Coronary artery (tissue), 2 donors: ENCODE measurements around the gene NUP50.
A peak's percentile ranks its signal among the peaks of the same experiment; 100 is the strongest.

Experiments used
- DNase-seq: peaks from one replicate; pipeline ENCODE4 v3.0.0-alpha.2; 2017; ENCODE audit warnings: low spot score
- H3K27ac ChIP-seq, 2 donors: fragments of 200-600 bp; sonication (generic); one replicate each; pipeline ENCODE4 v1.5.1; 2016 to 2019
- H3K4me3 ChIP-seq: fragments of 200-600 bp; sonication (generic); 2 replicates; pipeline ENCODE4 v1.5.1; 2016; ENCODE audit warnings: mild to moderate bottlenecking, moderate library complexity
- TF ChIP-seq, protein P1 (sequence below): fragments of 200-600 bp; sonication (generic); IDR thresholded peaks from one replicate; pipeline ENCODE4 v1.5.1; 2019; ENCODE audit warnings: antibody characterized with exemption

The NUP50 gene

DNA sequence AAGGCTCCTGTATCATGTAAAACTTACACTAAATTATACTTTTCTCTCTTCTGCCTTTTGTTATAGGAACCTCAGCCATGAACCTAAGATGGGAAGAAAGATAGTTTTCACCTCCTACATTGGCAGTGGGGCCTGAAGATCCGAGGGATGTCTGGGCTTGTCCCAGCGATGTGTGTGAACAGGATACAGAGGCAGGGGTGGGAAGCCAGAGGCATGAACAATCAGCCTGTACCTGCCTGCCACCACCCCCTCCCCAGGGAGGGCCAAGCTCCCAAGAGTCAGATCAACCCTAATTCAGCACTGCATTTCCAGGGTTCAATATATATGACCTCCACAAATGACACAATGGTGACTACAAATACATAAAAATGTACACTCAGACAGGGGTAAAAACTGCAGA lies 67.6 kb downstream of the NUP50 start:
- no peak overlapping the region for H3K27ac ChIP-seq
- no peak for DNase-seq

DNA sequence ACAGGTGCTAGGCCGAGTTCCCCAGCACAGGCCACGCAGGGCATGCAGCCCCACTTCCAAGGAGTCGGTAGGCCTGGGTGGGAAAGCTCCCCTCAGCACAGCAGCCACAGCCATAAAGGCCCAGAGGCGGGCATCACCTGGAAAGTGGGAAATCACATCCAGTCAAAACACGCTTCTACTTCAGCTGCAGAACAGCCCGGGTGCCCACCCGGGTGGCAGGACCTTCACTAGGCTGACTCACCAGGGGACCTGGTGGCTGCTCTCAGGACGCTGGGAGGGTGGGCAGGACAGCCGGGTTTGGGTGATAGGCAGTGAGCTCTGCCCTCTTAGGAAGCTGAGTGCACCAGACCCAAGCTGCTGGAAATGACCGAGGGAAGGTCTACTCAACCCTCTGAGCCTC lies 69.7 kb downstream of the NUP50 start:
- no peak overlapping the region for H3K27ac ChIP-seq
- H3K4me3 ChIP-seq = no peak overlapping the region
- no peak for DNase-seq
- TF ChIP-seq, protein P1, sequence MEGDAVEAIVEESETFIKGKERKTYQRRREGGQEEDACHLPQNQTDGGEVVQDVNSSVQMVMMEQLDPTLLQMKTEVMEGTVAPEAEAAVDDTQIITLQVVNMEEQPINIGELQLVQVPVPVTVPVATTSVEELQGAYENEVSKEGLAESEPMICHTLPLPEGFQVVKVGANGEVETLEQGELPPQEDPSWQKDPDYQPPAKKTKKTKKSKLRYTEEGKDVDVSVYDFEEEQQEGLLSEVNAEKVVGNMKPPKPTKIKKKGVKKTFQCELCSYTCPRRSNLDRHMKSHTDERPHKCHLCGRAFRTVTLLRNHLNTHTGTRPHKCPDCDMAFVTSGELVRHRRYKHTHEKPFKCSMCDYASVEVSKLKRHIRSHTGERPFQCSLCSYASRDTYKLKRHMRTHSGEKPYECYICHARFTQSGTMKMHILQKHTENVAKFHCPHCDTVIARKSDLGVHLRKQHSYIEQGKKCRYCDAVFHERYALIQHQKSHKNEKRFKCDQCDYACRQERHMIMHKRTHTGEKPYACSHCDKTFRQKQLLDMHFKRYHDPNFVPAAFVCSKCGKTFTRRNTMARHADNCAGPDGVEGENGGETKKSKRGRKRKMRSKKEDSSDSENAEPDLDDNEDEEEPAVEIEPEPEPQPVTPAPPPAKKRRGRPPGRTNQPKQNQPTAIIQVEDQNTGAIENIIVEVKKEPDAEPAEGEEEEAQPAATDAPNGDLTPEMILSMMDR = no peak

More for the DNA sequence above, 67.6 kb downstream of the NUP50 start:
- TF ChIP-seq, protein P1 = no peak
- no peak overlapping the region for H3K4me3 ChIP-seq

DNA sequence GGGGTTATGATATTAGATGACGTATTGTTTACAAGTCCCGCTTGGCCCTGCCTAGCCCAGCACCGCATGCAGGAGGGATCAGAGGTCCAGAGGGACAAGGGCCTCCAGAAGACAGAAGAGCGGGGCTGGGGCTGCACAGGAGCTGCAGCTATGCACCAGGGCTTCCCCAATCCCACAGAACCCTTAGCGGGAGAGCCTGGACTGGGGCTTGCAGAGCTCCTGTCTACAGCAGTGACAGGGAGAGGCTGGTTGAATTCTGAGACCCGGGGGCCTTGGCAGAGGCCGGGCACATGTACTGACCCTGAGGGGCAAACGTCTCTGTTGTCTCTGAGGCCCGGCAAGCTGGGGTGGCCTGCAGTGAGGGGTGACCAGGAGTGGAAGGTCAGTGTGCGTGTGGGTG lies 70.1 kb downstream of the NUP50 start:
- no peak overlapping the region for H3K4me3 ChIP-seq
- TF ChIP-seq, protein P1 = no peak
- H3K27ac ChIP-seq = peak overlapping the region in 1 of 2 donors; percentile 37
- no peak for DNase-seq

DNA sequence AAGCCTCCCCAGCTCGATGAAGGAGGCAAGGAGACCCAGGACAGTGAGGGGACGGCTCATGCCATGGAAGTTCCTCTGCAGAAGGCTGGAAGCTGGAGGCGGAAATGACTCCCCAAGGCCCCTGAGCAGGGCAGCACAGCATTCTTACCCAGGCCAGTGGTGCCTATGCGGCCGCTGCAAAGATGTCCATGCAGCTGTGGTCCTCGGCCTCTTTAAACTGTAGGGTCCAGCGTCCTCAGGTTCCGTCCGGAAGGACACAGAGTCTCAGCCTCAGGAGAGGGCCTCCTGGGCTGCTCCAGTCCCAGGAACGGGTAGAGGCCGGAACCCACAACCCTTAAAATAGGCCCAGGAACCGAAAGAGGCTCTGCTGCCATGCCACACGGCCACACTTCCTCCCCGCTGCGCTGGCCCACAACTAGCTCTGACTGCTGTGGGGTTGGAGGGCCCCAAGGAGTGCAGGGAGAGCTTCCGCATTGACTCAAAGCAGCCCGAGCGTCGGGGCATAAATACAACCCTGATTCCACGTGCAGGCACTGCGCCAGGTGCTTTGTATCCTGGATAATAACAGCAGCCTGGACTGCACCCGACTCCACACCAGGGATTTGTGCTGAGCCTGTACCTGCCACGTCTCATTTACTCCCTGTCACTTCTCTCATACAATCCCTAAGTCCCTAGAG lies 71.5 kb downstream of the NUP50 start:
- no peak overlapping the region for H3K4me3 ChIP-seq
- DNase-seq = no peak
- TF ChIP-seq, protein P1 = no peak
- H3K27ac ChIP-seq = peak overlapping the region in 1 of 2 donors; percentile 61

DNA sequence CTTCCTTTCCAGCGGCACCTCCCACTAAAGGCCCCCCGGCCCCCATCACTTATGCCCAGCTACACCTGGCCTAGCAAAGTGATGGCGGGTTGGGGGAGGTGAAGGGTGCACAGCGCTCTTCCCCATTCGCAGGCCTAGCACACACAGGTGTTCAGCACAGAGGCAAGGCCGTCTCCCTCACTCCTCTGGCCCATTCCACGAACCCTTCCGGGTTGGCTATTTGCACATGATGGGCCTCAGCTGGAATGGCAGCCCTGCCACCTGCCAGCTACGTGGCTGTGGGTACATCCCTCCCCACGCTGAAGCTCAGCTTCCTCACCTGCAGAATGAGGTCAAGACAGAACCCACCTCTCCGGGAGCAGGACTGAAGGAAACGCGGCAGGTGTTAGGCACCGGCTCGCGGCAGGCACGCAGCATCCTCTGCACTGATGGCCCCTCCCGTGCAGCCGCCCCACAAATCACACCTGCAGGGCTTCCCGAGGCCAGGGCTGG lies 72.2 kb downstream of the NUP50 start:
- no peak for DNase-seq
- Histone ChIP-seq H3K4me3 (no peak overlapping the region), H3K27ac (peak overlapping the region in 1 of 2 donors; percentile 61)
- TF ChIP-seq, protein P1 = no peak

DNA sequence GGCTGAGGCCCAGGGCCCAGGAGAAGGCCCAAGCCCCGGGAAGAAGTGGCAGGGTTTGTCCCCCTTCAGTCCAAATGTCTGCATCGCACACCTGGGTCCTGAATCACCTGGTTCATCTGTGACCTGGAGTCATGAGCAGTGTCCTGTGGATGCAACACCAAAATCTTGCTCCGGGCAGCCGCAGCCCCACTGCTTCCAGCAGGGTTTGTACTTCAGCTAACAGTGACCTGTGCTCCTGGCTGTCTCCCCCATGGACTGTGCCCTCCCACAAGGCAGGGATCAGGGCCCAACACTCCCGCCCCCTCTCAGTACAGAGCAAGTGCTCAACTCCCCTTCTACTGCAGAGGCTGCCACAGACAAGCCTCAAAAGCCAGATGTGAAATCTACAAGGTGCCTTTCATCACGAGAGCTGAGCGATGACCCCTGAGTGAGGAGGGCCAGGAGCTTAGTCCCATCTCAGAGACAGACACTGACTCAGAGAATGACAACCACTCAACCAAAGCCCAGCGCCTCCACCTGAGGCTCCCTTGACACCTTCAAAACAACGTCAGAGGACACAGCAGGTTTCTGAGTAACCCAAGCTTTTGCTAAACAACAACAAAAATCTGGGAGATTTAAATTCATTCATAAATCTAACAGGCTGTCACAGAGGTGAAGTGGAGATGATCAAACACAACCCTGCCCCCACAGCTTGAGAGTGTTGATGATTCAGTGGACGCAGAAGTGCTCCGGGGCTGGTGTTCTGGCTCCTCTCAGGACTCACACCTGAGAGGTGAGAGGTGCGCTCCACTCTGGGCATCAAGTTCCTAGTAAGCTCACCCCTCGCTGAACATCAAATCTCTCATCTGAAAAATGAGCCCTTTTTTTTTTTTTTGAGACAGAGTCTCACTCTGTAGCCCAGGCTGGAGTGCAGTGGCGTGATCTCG lies 73.6 kb downstream of the NUP50 start:
- TF ChIP-seq, protein P1 = no peak

More for the DNA sequence above, 73.6 kb downstream of the NUP50 start:
- no peak for DNase-seq
- Histone ChIP-seq H3K27ac (no peak overlapping the region), H3K4me3 (no peak overlapping the region)
